A549 (cell line): ENCODE results near the gene HCN4.

Experiments
- BHLHE40 ChIP-seq: IDR thresholded peaks from 2 replicates; pipeline ENCODE4 v1.6.1; 2012; ENCODE audit warnings: low read depth, low read length, inconsistent platforms
- CEBPB ChIP-seq, 2 experiments: fragments of >200 bp in 1 of 2; sonication (Bioruptor Twin) in 1 of 2; formaldehyde crosslinking in 1 of 2; IDR thresholded peaks; 2 replicates each; pipeline ENCODE4 v1.6.1; 2012 to 2016
- CHD2 ChIP-seq: fragments of 150-350 bp; IDR thresholded peaks from 2 replicates; pipeline ENCODE4 v1.6.1; 2014; ENCODE audit warnings: low read length; ENCODE audit not compliant: partially characterized antibody
- CTCF ChIP-seq: fragments of >200 bp; sonication (Bioruptor Twin); formaldehyde crosslinking; IDR thresholded peaks from 3 replicates; pipeline ENCODE4 v1.5.1; 2016
- FOXS1 ChIP-seq: fragments of 250-450 bp; sonication (Bioruptor Pico); IDR thresholded peaks from 2 replicates; pipeline ENCODE4 v1.5.0; 2020; ENCODE audit warnings: mild to moderate bottlenecking, moderate library complexity
- HOXA7 ChIP-seq: fragments of 250-450 bp; sonication (Bioruptor Pico); IDR thresholded peaks from 2 replicates; pipeline ENCODE4 v1.5.0; 2020; ENCODE audit warnings: mild to moderate bottlenecking, moderate library complexity
- MAZ ChIP-seq: fragments of 150-350 bp; IDR thresholded peaks from 2 replicates; pipeline ENCODE4 v1.6.1; 2014; ENCODE audit warnings: antibody characterized with exemption, low read depth, low read length, borderline replicate concordance
- RAD21 ChIP-seq, 2 experiments: fragments of >200 bp in 1 of 2; sonication (Bioruptor Twin) in 1 of 2; formaldehyde crosslinking in 1 of 2; IDR thresholded peaks in 1 of 2; conservative IDR thresholded peaks in 1 of 2; 2 replicates in 1 of 2; 3 replicates in 1 of 2; pipeline ENCODE4 v1.6.1; 2012 to 2018; ENCODE audit warnings: inconsistent platforms in 1 of 2
- RFX5 ChIP-seq: fragments of 450-650 bp; IDR thresholded peaks from 2 replicates; pipeline ENCODE4 v1.7.1; 2014; ENCODE audit warnings: antibody characterized with exemption, mild to moderate bottlenecking, moderate library complexity
- SMC3 ChIP-seq: fragments of >200 bp; sonication (Bioruptor Twin); formaldehyde crosslinking; IDR thresholded peaks from 3 replicates; pipeline ENCODE4 v1.6.1; 2018; ENCODE audit warnings: inconsistent platforms
- TP53 ChIP-seq: fragments of 250-450 bp; sonication (Bioruptor Pico); IDR thresholded peaks from 2 replicates; pipeline ENCODE4 v1.5.0; 2021; ENCODE audit warnings: mild to moderate bottlenecking, moderate library complexity

- TF ChIP-seq SMC3, result no peak
- no peak for TF ChIP-seq RAD21 (conservative IDR thresholded peaks at IDR 0.05 in 1 of 2, IDR thresholded peaks at IDR 0.05 in 1 of 2)
- no peak for TF ChIP-seq CTCF
- no peak for TF ChIP-seq BHLHE40
- no peak for TF ChIP-seq HOXA7
- TF ChIP-seq MAZ, result no peak
- TF ChIP-seq CEBPB (IDR thresholded peaks at IDR 0.05), result no peak
- TF ChIP-seq CHD2, result no peak
- no peak for TF ChIP-seq TP53
- TF ChIP-seq RFX5, result no peak
- no peak for TF ChIP-seq FOXS1 (CRISPR knock-in tag)
These were observed 81.7 kb downstream of the HCN4 start for GRCh38 chr15:73287019-73287418.
